ENCODE data around the gene CNTNAP2. TPM values are rescaled to one million over a fixed set of nuclear protein-coding genes. Genes with fewer than 3 reads are reported as not detected.

Gene CNTNAP2
- total and polyA plus RNA-seq, 8 donors = 0.09 to 1.1 (median 0.38) TPM

GRCh38 chr7:147903536-147904218 lies 1787.1 kb downstream of the CNTNAP2 start:
- H3K36me3 ChIP-seq = no peaks in the 10 kb centered on the region
- no peaks in the 10 kb centered on the region for H3K4me1 ChIP-seq
- no peak overlapping the region for H3K4me3 ChIP-seq
- 73 to 79% methylated on average over 13 of the region's 13 CpGs for WGBS, 2 donors
- no peak for FAIRE-seq
- intact Hi-C loops (cut with DNase I) = no loop called here
- no peak for ATAC-seq
- H3K27me3 ChIP-seq = no peaks in the 10 kb centered on the region
- DNase-seq = no peak
- H3K9me3 ChIP-seq = no peaks in the 10 kb centered on the region
- H3K27ac ChIP-seq = no peak overlapping the region
- TF ChIP-seq CTCF (IDR thresholded peaks at IDR 0.05) = no peak

GRCh38 chr7:147904219-147904576 lies 1787.6 kb downstream of the CNTNAP2 start:
- no peaks in the 10 kb centered on the region for H3K36me3 ChIP-seq
- intact Hi-C loops (cut with DNase I) = no loop called here
- H3K4me3 ChIP-seq = no peak overlapping the region
- DNase-seq (no peak), FAIRE-seq (no peak), ATAC-seq (no peak)
- no peaks in the 10 kb centered on the region for H3K4me1 ChIP-seq
- WGBS, 2 donors = 32 to 40% methylated on average over 3 of the region's 3 CpGs
- no peak for TF ChIP-seq CTCF (IDR thresholded peaks at IDR 0.05)
- no peaks in the 10 kb centered on the region for H3K9me3 ChIP-seq
- H3K27me3 ChIP-seq = no peaks in the 10 kb centered on the region
- H3K27ac ChIP-seq = no peak overlapping the region

- FAIRE-seq (no peak), DNase-seq (no peak), ATAC-seq (no peak)
- Histone ChIP-seq H3K4me3 (no peak overlapping the region), H3K9me3 (no peaks in the 10 kb centered on the region), H3K27me3 (no peaks in the 10 kb centered on the region), H3K36me3 (no peaks in the 10 kb centered on the region), H3K4me1 (no peaks in the 10 kb centered on the region), H3K27ac (no peak overlapping the region)
- no peak for TF ChIP-seq CTCF (IDR thresholded peaks at IDR 0.05)
- intact Hi-C loops (cut with DNase I) = no loop called here
- WGBS, 2 donors = 75 to 78% methylated on average over 10 of the region's 10 CpGs
Measured at GRCh38 chr7:147909431-147910148, 1793.0 kb downstream of the CNTNAP2 start.

- TF ChIP-seq CTCF (IDR thresholded peaks at IDR 0.05) = no peak
- Histone ChIP-seq H3K27me3 (no peaks in the 10 kb centered on the region), H3K27ac (no peak overlapping the region), H3K9me3 (no peaks in the 10 kb centered on the region), H3K36me3 (no peaks in the 10 kb centered on the region), H3K4me3 (no peak overlapping the region), H3K4me1 (no peaks in the 10 kb centered on the region)
- 29 to 34% methylated on average over 3 of the region's 3 CpGs for WGBS, 2 donors
- intact Hi-C loops (cut with DNase I) = no loop called here
- DNase-seq (no peak), ATAC-seq (peak in 1 of 4 donors; percentile 16), FAIRE-seq (no peak)
Measured at GRCh38 chr7:147911201-147911601, 1794.6 kb downstream of the CNTNAP2 start.

- DNase-seq = no peak
- no peak for ATAC-seq
- FAIRE-seq = no peak
Measured at GRCh38 chr7:147912291-147912690, 1795.7 kb downstream of the CNTNAP2 start.

More at GRCh38 chr7:147912291-147912690, 1795.7 kb downstream of the CNTNAP2 start:
- no peak for TF ChIP-seq CTCF (IDR thresholded peaks at IDR 0.05)
- WGBS, 2 donors = 60 to 73% methylated on average over 2 of the region's 2 CpGs
- no peaks in the 10 kb centered on the region for H3K27me3 ChIP-seq
- H3K9me3 ChIP-seq = no peaks in the 10 kb centered on the region
- intact Hi-C loops (cut with DNase I) = no loop called here
- no peak overlapping the region for H3K27ac ChIP-seq
- no peaks in the 10 kb centered on the region for H3K4me1 ChIP-seq
- H3K4me3 ChIP-seq = no peak overlapping the region
- no peaks in the 10 kb centered on the region for H3K36me3 ChIP-seq
